Cardiac muscle cell (in vitro differentiated cells and primary cell): Measurements from ENCODE around the gene PMIS2. TPM values are rescaled to one million over a fixed set of nuclear protein-coding genes. Genes with fewer than 3 reads are reported as not detected.

Source experiments
- DNase-seq, 2 donors: peaks; one replicate each; pipeline versions ENCODE4 v3.0.0 to v3.0.0-alpha.2; 2010 to 2017; ENCODE audit warnings: low read depth in 1 of 2, low spot score in 1 of 2
- H3K27ac ChIP-seq: fragments of 200-600 bp; sonication (generic); 2 replicates; pipeline ENCODE4 v1.5.1; 2016
- H3K27me3 ChIP-seq: fragments of 200-600 bp; sonication (generic); 2 replicates; pipeline ENCODE4 v1.6.0; 2016; ENCODE audit warnings: control low read depth
- H3K36me3 ChIP-seq: fragments of 200-600 bp; sonication (generic); 2 replicates; pipeline ENCODE4 v1.5.1; 2016; ENCODE audit warnings: control low read depth
- H3K4me1 ChIP-seq: fragments of 200-600 bp; sonication (generic); 2 replicates; pipeline ENCODE4 v1.8.1; 2017; ENCODE audit warnings: low read depth, mild to moderate bottlenecking, mixed run types
- H3K4me3 ChIP-seq: fragments of 200-600 bp; sonication (generic); 2 replicates; pipeline ENCODE4 v1.5.1; 2016; ENCODE audit warnings: mild to moderate bottlenecking
- H3K9me3 ChIP-seq: fragments of 200-600 bp; sonication (generic); 2 replicates; pipeline ENCODE4 v1.5.1; 2017; ENCODE audit warnings: low read depth, mild to moderate bottlenecking, control low read depth
- CTCF ChIP-seq: IDR thresholded peaks from 2 replicates; pipeline ENCODE4 v1.5.1; 2012; ENCODE audit warnings: low read depth, mild to moderate bottlenecking, low read length
- polyA plus RNA-seq: library from polyadenylated mRNA; unstranded; fragments of >200 nt; fragmentation: Nextera tagmentation; extraction: Ambion mirVana; gene quantifications from 2 replicates; pipeline ENCODE4 v1.2.1, GENCODE V29; 2016
- total RNA-seq: library from RNA; depleted of rRNA; stranded (reverse); fragments of >200 nt; gene quantifications from 2 replicates; pipeline ENCODE4 v1.2.3, GENCODE V29; 2016

PMIS2 gene
- total and polyA plus RNA-seq, 2 experiments from 2014 or later: not detected

GRCh38 chr19:35554076-35554475 lies 31.9 kb upstream of the PMIS2 start:
- H3K27me3 ChIP-seq: peaks cover 11% of the 10 kb centered on the region
- DNase-seq: no peak
- no peak overlapping the region for H3K4me3 ChIP-seq
- no peak overlapping the region for H3K27ac ChIP-seq
- no peaks in the 10 kb centered on the region for H3K9me3 ChIP-seq
- H3K4me1 ChIP-seq: no peaks in the 10 kb centered on the region
- H3K36me3 ChIP-seq: no peaks in the 10 kb centered on the region
- TF ChIP-seq CTCF: no peak

- H3K27me3 ChIP-seq: peaks cover 24% of the 10 kb centered on the region
- H3K9me3 ChIP-seq: no peaks in the 10 kb centered on the region
- TF ChIP-seq CTCF: no peak
- peak; percentile 23 to 44 for DNase-seq
- H3K36me3 ChIP-seq: no peaks in the 10 kb centered on the region
- H3K4me3 ChIP-seq: no peak overlapping the region
- no peak overlapping the region for H3K27ac ChIP-seq
- H3K4me1 ChIP-seq: no peaks in the 10 kb centered on the region
Measured at GRCh38 chr19:35555301-35556005, 30.5 kb upstream of the PMIS2 start.

- TF ChIP-seq CTCF: no peak
- Histone ChIP-seq H3K27ac (no peak overlapping the region), H3K4me3 (no peak overlapping the region), H3K36me3 (no peaks in the 10 kb centered on the region), H3K9me3 (no peaks in the 10 kb centered on the region), H3K27me3 (peaks cover 31% of the 10 kb centered on the region), H3K4me1 (no peaks in the 10 kb centered on the region)
- DNase-seq: no peak
Measured at GRCh38 chr19:35556025-35556590, 29.9 kb upstream of the PMIS2 start.

- H3K27ac ChIP-seq: no peak overlapping the region
- H3K27me3 ChIP-seq: peaks cover 35% of the 10 kb centered on the region
- no peaks in the 10 kb centered on the region for H3K36me3 ChIP-seq
- no peak for DNase-seq
- no peaks in the 10 kb centered on the region for H3K9me3 ChIP-seq
- no peaks in the 10 kb centered on the region for H3K4me1 ChIP-seq
- no peak for TF ChIP-seq CTCF
- H3K4me3 ChIP-seq: peak overlapping the region; percentile 38
Measured at GRCh38 chr19:35556846-35557538, 29.0 kb upstream of the PMIS2 start.

- H3K27ac ChIP-seq: no peak overlapping the region
Measured at GRCh38 chr19:35557539-35558399, 28.2 kb upstream of the PMIS2 start.

More at GRCh38 chr19:35557539-35558399, 28.2 kb upstream of the PMIS2 start:
- no peak for TF ChIP-seq CTCF
- no peaks in the 10 kb centered on the region for H3K4me1 ChIP-seq
- DNase-seq: peak; percentile 63 to 92
- H3K36me3 ChIP-seq: no peaks in the 10 kb centered on the region
- peaks cover 39% of the 10 kb centered on the region for H3K27me3 ChIP-seq
- peak overlapping the region; percentile 38 for H3K4me3 ChIP-seq
- no peaks in the 10 kb centered on the region for H3K9me3 ChIP-seq
